AG09309 (cell line): Measurements from ENCODE around the gene ALAS1.

Experiments used
- DNase-seq: peaks from one replicate; pipeline ENCODE4 v3.0.0-alpha.2; 2010; ENCODE audit warnings: low read depth
- H3K4me3 ChIP-seq: 2 replicates; pipeline ENCODE4 v1.5.1; 2011; ENCODE audit warnings: mild to moderate bottlenecking, low read depth, low read length, moderate library complexity; ENCODE audit not compliant: control insufficient read depth
- TF ChIP-seq, protein P1 (sequence below): IDR thresholded peaks from 2 replicates; pipeline ENCODE4 v1.5.1; 2011; ENCODE audit warnings: mild to moderate bottlenecking, low read depth, low read length, inconsistent platforms; ENCODE audit not compliant: insufficient read depth, control insufficient read depth; ENCODE audit errors: missing control alignments

Gene ALAS1

DNA sequence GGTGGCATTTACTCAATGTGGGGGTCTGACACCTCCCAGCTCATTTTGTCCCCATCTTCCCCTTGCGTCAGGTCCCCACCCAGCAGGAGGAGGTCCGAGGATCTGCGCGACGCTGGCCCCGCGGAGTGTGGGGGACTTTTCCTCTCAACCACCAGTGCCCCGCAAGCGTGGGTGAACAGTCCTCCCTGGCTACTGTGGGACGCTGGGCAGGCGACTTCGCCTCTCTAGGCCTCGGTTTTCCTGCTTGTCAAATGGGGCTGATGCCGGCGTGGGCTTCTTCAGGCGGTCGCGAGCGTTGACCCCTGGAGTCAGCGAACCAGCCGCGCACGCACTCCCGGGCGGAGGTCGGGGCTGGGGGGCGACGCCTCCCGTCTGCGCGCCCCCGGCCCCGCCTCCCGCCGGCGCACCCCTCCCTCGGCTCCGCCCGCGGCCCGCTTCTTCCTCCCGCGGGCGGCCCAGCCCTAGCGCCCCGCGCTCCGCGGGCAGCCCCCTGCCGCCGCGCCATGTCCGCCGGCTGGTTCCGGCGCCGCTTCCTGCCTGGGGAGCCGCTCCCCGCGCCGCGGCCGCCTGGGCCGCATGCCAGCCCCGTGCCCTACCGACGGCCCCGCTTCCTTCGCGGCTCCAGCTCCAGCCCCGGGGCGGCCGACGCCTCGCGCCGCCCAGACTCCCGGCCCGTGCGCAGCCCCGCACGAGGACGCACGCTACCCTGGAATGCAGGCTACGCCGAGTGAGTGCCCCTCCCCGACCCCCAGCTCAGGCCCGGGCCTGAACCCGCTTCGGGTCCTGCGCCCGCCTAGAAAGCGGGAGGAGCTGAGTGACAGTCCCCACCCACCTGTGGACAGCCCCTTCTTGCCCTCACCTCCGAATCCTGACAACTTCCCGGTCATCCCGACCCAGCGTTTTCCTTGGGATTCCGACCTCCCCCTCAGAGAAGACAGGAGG is 47.6 kb downstream of the ALAS1 start, which contains the start of gene PPM1M:
TSS of gene PPM1M (plus strand) at position 438 of the 942 bp plus-strand sequence. CDS start at position 504, 66 bp downstream.
- TF ChIP-seq, protein P1, sequence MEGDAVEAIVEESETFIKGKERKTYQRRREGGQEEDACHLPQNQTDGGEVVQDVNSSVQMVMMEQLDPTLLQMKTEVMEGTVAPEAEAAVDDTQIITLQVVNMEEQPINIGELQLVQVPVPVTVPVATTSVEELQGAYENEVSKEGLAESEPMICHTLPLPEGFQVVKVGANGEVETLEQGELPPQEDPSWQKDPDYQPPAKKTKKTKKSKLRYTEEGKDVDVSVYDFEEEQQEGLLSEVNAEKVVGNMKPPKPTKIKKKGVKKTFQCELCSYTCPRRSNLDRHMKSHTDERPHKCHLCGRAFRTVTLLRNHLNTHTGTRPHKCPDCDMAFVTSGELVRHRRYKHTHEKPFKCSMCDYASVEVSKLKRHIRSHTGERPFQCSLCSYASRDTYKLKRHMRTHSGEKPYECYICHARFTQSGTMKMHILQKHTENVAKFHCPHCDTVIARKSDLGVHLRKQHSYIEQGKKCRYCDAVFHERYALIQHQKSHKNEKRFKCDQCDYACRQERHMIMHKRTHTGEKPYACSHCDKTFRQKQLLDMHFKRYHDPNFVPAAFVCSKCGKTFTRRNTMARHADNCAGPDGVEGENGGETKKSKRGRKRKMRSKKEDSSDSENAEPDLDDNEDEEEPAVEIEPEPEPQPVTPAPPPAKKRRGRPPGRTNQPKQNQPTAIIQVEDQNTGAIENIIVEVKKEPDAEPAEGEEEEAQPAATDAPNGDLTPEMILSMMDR, result no peak
- H3K4me3 ChIP-seq, result peak within 1 kb of the TSS; percentile 59
- no peak for DNase-seq

DNA sequence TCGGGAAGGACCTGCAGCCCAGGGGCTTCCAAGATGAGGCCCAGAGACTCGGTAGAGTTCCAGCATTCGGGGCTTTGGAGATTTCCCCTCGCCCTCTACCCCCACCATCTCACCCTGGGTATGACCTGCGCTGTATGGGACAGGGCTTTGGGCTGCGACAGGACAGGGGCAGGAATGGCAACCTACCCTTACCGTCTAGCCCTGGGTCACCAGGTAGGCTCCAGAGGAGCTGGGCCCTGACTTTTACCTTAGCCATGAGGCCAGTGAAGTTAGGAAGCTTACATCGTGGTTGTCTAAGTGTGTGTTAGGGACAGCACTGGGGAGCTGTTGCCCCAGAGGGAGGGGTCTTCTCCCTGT is 48.3 kb downstream of the ALAS1 start:
- TF ChIP-seq, protein P1, result no peak
- peak overlapping the region; percentile 59 for H3K4me3 ChIP-seq
- no peak for DNase-seq

GRCh38 chr3:52246728-52247408 is 48.9 kb downstream of the ALAS1 start:
- no peak for DNase-seq
- TF ChIP-seq, protein P1, result no peak
- H3K4me3 ChIP-seq, result peak overlapping the region; percentile 59

DNA sequence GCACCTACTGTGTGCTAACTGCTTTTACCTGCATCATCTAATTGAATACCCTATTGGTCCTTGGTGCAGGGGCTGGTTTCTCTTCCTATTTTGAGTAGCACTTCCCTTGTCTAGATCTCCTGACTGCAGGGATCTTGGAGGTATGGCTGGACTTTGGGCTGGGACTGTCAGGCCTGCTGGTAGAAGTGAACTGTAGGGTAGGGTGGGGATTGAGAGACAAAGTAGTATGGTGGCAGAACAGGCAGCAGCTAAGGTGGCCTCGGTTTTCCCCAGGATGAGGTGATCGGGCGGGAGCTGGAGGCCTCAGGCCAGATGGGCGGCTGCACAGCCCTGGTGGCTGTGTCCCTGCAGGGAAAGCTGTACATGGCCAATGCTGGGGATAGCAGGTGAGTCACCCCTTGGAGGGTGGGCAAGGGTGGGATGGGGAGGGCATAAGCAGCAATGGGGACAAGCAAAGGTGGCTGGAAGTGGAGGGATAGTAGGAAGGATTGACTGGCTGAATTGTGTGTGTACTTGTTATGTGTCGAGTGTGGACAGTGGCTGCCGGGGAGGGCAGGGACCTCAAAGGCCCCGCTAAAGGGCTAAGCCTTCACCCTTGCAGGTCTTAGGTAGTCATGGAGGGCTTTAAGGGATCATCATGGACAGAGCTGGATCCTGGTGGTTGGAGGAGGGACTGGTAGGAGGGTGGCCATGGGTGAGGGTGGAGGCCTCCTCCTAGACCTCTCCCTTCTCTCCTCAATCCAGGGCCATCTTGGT is 49.6 kb downstream of the ALAS1 start:
- H3K4me3 ChIP-seq, result no peak overlapping the region

GRCh38 chr3:52248165-52248541 is 50.2 kb downstream of the ALAS1 start:
- DNase-seq, result no peak
- TF ChIP-seq, protein P1, result no peak
- H3K4me3 ChIP-seq, result no peak overlapping the region

More for the DNA sequence above, 49.6 kb downstream of the ALAS1 start:
- DNase-seq, result no peak
- TF ChIP-seq, protein P1, result no peak
